HG03565 (cell line): ENCODE data around the gene LRRC31.

Experiments
- ATAC-seq: cut with Tn5 transposase; IDR thresholded peaks from one replicate; pipeline ENCODE4 v1.9.1; 2021; ENCODE audit warnings: mild to moderate bottlenecking, moderate library complexity; ENCODE audit not compliant: unreplicated experiment

Gene LRRC31

GRCh38 chr3:169864270-169864669 lies 5.5 kb downstream of the LRRC31 start:
- ATAC-seq = no peak

- ATAC-seq = peak; percentile 71
Observed at GRCh38 chr3:169863458-169863899, 6.3 kb downstream of the LRRC31 start.

- no peak for ATAC-seq
Observed at GRCh38 chr3:169861871-169862270, 7.9 kb downstream of the LRRC31 start.

GRCh38 chr3:169857811-169858210 lies 11.9 kb downstream of the LRRC31 start:
- ATAC-seq = no peak

- no peak for ATAC-seq
Observed at GRCh38 chr3:169855514-169855913, 14.2 kb downstream of the LRRC31 start.

GRCh38 chr3:169850618-169851017 lies 19.1 kb downstream of the LRRC31 start:
- ATAC-seq = no peak

- no peak for ATAC-seq
Observed at GRCh38 chr3:169848741-169849140, 21.0 kb downstream of the LRRC31 start.

GRCh38 chr3:169847896-169848295 lies 21.8 kb downstream of the LRRC31 start:
- ATAC-seq = no peak

- peak; percentile 97 for ATAC-seq
Observed at GRCh38 chr3:169846458-169847193, 23.1 kb downstream of the LRRC31 start.

GRCh38 chr3:169842960-169843359 lies 26.8 kb downstream of the LRRC31 start:
- ATAC-seq = no peak

GRCh38 chr3:169841171-169841570 lies 28.6 kb downstream of the LRRC31 start:
- ATAC-seq = peak; percentile 52

GRCh38 chr3:169838511-169839030 lies 31.2 kb downstream of the LRRC31 start:
- ATAC-seq = no peak

- ATAC-seq = no peak
Observed at GRCh38 chr3:169836942-169837275, 32.8 kb downstream of the LRRC31 start.

- ATAC-seq = peak; percentile 80
Observed at GRCh38 chr3:169836078-169836941, 33.4 kb downstream of the LRRC31 start.

GRCh38 chr3:169835533-169835932 lies 34.2 kb downstream of the LRRC31 start:
- ATAC-seq = no peak

- ATAC-seq = no peak
Observed at GRCh38 chr3:169827712-169828111, 42.0 kb downstream of the LRRC31 start.

GRCh38 chr3:169825316-169825715 lies 44.4 kb downstream of the LRRC31 start:
- ATAC-seq = no peak

GRCh38 chr3:169822983-169823382 lies 46.8 kb downstream of the LRRC31 start:
- ATAC-seq = no peak

GRCh38 chr3:169822540-169822939 lies 47.2 kb downstream of the LRRC31 start:
- no peak for ATAC-seq

- no peak for ATAC-seq
Observed at GRCh38 chr3:169822091-169822490, 47.6 kb downstream of the LRRC31 start.

- ATAC-seq = no peak
Observed at GRCh38 chr3:169818316-169818715, 51.4 kb downstream of the LRRC31 start.

- ATAC-seq = no peak
Observed at GRCh38 chr3:169815590-169816150, 54.1 kb downstream of the LRRC31 start.
